ENCODE data around the gene ADGRL3.
"Not testable (repeated sequence)": the region's sequence is repeated elsewhere in the genome, so short reads cannot be mapped to it uniquely, and the experiment has no call there.

ADGRL3 gene

DNA sequence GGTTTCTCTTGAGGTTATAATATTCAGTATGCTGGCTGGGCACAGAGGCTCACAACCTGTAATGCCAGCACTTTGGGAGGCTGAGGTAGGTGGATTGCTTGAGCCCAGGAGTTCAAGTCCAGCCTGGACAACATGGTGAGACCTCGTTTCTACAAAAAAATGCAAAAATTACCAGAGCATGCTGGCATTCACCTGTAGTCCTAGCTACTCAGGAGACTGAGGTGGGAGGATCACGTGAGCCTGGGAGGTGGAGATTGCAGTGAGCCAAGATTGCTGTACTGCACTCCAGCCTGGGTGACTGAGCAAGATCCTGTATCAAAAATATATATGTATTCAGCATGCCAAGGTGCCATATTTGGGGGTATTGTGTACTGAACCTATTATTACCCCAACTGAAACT is 552.5 kb downstream of the ADGRL3 start:
- DNase-seq: no peak
- intact Hi-C loops (cut with DNase I): no loop called here

DNA sequence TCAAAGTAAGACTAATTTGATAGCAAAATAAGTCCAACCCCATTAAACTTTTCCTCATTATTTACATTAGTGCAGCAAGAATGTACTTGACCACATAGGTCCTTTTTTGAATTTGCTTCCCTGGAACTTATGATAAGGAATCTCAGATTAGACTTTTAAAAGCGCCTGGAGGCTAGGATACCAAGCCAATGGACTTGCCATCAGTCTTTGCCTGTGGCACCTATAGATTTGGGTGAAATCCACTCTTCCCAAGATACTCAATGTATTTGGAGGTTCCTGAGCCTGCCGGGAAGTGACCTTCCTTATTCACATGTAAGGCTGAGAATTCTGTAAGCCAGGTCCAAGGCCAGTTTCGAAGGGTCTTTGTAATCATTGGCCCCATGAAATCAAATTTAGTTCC is 553.6 kb downstream of the ADGRL3 start:
- intact Hi-C loops (cut with DNase I): no loop called here
- DNase-seq: no peak

GRCh38 chr4:61756937-61757336 is 556.8 kb downstream of the ADGRL3 start:
- DNase-seq; intact Hi-C loops (cut with DNase I): not testable (repeated sequence)

GRCh38 chr4:61757983-61758382 is 557.9 kb downstream of the ADGRL3 start:
- intact Hi-C loops (cut with DNase I); DNase-seq: not testable (repeated sequence)

DNA sequence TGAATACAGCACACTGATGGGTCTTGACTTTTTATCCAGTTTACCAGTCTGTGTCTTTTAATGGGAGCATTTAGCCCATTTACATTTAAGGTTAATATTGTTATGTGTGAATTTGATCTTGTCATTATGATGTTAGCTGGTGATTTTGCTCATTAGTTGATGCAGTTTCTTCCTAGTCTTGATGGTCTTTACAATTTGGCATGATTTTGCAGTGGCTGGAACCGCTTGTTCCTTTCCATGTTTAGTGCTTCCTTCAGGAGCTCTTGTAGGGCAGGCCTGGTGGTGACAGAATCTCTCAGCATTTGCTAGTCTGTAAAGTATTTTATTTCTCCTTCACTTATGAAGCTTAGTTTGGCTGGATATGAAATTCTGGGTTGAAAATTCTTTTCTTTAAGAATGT is 558.5 kb downstream of the ADGRL3 start:
- intact Hi-C loops (cut with DNase I); DNase-seq: not testable (repeated sequence)

DNA sequence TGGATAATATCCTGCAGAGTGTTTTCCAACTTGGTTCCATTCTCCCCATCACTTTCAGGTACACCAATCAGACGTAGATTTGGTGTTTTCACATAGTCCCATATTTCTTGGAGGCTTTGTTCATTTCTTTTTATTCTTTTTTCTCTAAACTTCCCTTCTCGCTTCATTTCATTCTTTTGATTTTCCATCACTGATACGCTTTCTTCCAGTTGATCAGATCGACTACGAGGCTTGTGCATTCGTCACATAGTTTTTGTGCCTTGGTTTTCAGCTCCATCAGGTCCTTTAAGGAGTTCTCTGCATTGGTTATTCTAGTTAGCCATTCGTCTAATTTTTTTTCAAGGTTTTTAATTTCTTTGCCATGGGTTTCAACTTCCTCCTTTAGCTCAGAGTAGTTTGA is 559.1 kb downstream of the ADGRL3 start:
- intact Hi-C loops (cut with DNase I); DNase-seq: not testable (repeated sequence)

GRCh38 chr4:61759885-61760284 is 559.8 kb downstream of the ADGRL3 start:
- DNase-seq; intact Hi-C loops (cut with DNase I): not testable (repeated sequence)

DNA sequence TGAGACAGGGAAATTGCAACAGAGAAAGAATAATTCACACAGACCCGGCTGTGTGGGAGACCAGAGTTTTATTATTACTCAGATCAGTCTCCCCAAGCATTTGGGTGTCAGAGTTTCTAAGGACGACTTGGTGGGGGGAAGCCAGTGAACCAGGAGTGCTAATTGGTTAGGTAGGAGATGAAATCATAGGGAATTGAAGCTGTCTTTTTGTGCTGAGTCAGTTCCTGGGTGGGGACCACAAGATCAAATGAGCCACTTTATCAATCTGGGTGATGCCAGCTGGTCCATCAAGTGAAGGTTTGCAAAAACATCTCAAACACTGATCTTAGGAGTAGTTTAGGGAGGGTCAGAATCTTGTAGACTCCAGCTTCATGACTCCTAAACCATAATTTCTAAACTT is 560.7 kb downstream of the ADGRL3 start:
- DNase-seq: no peak
- intact Hi-C loops (cut with DNase I): no loop called here

- intact Hi-C loops (cut with DNase I): no loop called here
These were observed 562.8 kb downstream of the ADGRL3 start for GRCh38 chr4:61762722-61763627.

DNA sequence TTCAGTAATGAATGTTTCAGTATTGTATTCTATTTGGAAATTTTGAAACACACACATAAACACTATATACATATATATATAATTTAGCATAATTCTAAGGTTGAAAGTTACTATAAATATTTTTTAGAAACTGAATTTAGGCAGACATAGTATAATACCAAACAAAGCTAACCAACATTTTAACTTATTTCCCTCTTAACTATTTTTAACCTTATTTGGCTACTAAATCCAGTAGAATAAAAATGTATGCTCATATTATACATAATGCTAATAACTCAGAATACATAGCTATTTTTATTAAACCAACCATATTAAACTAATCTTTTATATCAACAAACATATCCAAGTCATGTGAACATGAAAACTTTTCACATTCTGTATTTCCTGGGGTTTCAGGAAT is 563.6 kb downstream of the ADGRL3 start:
- DNase-seq: no peak
- intact Hi-C loops (cut with DNase I): no loop called here

More at GRCh38 chr4:61762722-61763627, 562.8 kb downstream of the ADGRL3 start:
- DNase-seq: no peak

GRCh38 chr4:61764090-61764489 is 564.0 kb downstream of the ADGRL3 start:
- intact Hi-C loops (cut with DNase I); DNase-seq: not testable (repeated sequence)

DNA sequence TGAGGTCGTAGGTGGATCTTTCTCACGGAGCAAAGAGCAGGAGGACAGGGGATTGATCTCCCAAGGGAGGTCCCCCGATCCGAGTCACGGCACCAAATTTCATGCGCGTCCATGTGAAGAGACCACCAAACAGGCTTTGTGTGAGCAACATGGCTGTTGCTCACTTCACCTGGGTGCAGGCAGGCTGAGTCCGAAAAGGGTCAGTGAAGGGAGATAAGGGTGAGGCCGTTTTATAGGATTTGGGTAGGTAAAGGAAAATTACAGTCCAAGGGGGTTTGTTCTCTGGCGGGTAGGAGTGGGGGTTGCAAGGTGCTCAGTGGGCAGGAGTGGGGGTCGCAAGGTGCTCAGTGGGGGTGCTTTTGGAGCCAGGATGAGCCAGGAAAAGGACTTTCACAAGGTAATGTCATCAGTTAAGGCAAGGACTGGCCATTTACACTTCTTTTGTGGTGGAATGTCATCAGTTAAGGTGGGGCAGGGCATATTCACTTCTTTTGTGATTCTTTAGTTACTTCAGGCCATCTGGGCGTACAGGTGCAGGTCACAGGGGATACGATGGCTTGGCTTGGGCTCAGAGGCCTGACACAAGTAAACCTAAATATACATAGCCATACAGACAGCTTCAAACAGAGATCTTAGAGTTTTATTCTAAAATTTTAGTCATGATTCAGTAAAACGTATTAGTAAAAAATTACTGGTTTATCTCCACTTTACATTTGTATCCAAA is 569.5 kb downstream of the ADGRL3 start:
- intact Hi-C loops (cut with DNase I); DNase-seq: not testable (repeated sequence)

GRCh38 chr4:61770456-61770855 is 570.3 kb downstream of the ADGRL3 start:
- no peak for DNase-seq
- intact Hi-C loops (cut with DNase I): no loop called here

GRCh38 chr4:61771056-61771455 is 570.9 kb downstream of the ADGRL3 start:
- DNase-seq: no peak
- intact Hi-C loops (cut with DNase I): no loop called here

DNA sequence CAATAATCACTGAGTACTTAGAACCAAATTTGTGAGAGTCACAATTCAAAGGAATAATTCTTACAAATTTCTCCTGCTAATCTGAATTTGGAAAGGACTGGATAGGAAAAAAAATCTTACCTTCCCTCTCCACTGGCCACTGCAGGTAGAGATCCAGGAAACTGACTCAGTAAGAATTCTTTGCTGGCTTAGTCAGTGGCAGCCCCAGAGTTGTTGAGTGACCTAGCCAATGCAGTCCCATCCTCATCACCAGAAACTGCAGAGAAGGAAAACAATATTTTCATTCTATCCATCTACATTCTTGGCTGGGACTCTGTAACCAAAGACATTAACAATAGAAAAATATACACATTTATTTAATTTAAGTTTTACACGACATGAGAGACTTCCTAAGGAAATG is 572.0 kb downstream of the ADGRL3 start:
- intact Hi-C loops (cut with DNase I): no loop called here
- DNase-seq: no peak

GRCh38 chr4:61773655-61774245 is 573.6 kb downstream of the ADGRL3 start:
- no peak for DNase-seq
- intact Hi-C loops (cut with DNase I): no loop called here

GRCh38 chr4:61782133-61782532 is 582.0 kb downstream of the ADGRL3 start:
- intact Hi-C loops (cut with DNase I): no loop called here
- no peak for DNase-seq

- DNase-seq: no peak
- intact Hi-C loops (cut with DNase I): no loop called here
These were observed 582.9 kb downstream of the ADGRL3 start for GRCh38 chr4:61783050-61783449.

DNA sequence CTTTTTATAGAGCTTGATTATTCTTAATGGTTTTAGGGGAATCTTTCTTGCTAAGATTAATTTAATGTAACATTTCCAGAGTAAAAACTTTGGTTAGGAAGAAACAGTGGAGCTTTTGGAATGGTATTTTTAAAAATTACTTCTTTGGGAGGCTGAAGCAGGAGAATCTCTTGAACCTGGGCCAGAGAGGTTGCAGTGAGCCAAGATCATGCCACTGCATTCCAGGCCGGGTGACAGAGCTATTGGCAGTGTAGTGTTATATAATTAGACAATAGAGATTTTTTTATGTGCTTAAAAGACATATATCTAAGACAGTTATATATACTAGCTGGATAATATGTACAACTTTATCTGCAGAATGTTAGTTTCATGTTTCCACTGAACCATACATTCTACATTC is 585.6 kb downstream of the ADGRL3 start:
- intact Hi-C loops (cut with DNase I): no loop called here
- DNase-seq: no peak

DNA sequence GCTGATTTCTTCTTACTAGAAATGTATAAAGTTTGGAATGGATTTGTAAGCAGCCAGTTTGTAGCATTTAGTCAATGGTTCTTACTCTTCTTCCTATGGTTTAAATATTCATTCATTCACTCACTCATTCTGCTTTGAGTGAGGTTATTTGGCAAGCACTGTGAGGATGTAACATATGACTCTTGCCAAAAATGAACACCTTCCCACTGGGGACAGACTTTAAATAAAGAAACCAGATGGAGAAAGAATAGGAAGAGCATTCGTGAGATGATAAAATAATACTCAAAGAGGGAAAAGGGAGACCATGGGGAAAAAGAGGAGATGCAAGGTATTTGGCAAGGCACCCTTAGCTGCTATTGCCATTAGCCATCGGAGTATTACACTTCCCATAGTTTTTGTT is 586.1 kb downstream of the ADGRL3 start:
- intact Hi-C loops (cut with DNase I): no loop called here

More for the DNA sequence above, 586.1 kb downstream of the ADGRL3 start:
- DNase-seq: no peak
